ENCODE data around the gene TIE1.

GRCh38 chr1:43285269-43285990 lies 15.4 kb upstream of the TIE1 start, which contains the start of gene C1orf210:
- TF ChIP-seq CTCF (IDR thresholded peaks at IDR 0.05) (peak in 4 of 6 experiments; percentile 43 to 61 (median 51)), POLR2A (IDR thresholded peaks at IDR 0.05) (peak in 1 of 2 donors; percentile 93)
